ENCODE measurements around the gene DCTD. TPM values are rescaled to one million over a fixed set of nuclear protein-coding genes. Genes with fewer than 3 reads are reported as not detected.

Gene DCTD
- total and polyA plus RNA-seq, 2 of the 13 experiments (the other 11 are each of a cell fraction or from before 2014, with no cell fraction given), result 85.1 to 95.3 TPM

DNA sequence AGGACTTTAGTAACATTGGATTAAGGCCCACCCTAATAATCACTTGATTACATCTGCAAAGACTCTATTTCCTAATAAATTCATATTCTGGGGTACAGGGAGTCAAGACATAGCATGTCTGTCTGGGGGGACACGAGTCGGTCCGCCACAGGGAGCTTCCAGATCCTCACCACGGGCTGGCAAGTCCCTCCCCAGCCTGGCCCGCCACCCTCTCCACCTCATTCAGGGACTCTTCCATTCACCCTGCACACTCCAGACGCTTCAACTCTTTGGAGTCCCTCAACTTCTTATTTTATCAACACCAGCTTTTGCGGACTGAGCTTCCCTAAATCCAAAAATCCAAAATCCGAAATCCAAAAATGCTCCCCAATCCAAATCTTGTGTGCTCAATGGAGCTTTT, 71.2 kb downstream of the DCTD start (continued):
- TF ChIP-seq, protein P1, sequence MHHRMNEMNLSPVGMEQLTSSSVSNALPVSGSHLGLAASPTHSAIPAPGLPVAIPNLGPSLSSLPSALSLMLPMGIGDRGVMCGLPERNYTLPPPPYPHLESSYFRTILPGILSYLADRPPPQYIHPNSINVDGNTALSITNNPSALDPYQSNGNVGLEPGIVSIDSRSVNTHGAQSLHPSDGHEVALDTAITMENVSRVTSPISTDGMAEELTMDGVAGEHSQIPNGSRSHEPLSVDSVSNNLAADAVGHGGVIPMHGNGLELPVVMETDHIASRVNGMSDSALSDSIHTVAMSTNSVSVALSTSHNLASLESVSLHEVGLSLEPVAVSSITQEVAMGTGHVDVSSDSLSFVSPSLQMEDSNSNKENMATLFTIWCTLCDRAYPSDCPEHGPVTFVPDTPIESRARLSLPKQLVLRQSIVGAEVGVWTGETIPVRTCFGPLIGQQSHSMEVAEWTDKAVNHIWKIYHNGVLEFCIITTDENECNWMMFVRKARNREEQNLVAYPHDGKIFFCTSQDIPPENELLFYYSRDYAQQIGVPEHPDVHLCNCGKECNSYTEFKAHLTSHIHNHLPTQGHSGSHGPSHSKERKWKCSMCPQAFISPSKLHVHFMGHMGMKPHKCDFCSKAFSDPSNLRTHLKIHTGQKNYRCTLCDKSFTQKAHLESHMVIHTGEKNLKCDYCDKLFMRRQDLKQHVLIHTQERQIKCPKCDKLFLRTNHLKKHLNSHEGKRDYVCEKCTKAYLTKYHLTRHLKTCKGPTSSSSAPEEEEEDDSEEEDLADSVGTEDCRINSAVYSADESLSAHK (CRISPR knock-in tag; IDR thresholded peaks at IDR 0.05; ENCODE audit: borderline replicate concordance), result no peak
- TF ChIP-seq SMAD1 (CRISPR knock-in tag; IDR thresholded peaks at IDR 0.05; ENCODE audit: borderline replicate concordance, low read depth), result no peak

DNA sequence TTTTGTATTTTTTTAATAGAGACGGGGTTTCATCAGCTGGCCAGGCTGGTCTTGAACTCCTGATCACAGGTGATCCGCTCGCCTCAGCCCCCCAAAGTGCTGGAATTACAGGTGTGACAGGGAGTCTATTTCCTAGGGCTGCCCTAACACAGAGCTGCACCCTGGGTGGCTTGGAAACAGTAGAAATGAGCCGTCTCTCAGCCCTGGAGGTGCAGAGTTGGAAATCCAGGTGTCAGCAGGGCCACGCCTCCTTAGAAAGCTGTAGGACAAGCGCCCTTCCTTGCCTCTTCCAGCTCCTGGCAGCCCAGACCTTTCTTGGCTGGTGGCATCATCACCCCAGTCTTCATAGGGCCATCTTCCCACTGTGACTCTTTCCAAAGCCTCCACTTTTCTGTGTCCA, 71.6 kb downstream of the DCTD start:
- ChIA-PET POLR2A (no interaction called here), CTCF (ENCODE audit: low intra/inter-chr PET ratio, low total read pairs) (no interaction called here)
- no peak for FAIRE-seq
- H2AFZ ChIP-seq (ENCODE audit: low read length), result no peak overlapping the region
- H3K4me3 ChIP-seq (replicated peaks in 1 of 3; ENCODE audit: insufficient read depth in 1 of 3, low read depth in 2 of 3, low read length in 3 of 3), result no peak overlapping the region
- ATAC-seq, result no peak
- intact Hi-C loops (cut with micrococcal nuclease; ENCODE audit: unreplicated experiment) (no loop called here), in situ Hi-C loops (cut with HindIII; ENCODE audit: extremely low pct_ligation_motif_present, low pct_unique_long_range_greater_than_20kb) (no loop called here)
- no peaks in the 10 kb centered on the region for H3K36me3 ChIP-seq (replicated peaks in 1 of 2; ENCODE audit: control insufficient read depth in 1 of 2, insufficient read depth in 2 of 2, low read length in 2 of 2)
- DNase-seq (ENCODE audit: low spot score), result no peak
- H4K20me1 ChIP-seq (ENCODE audit: insufficient read depth, low read length), result no peaks in the 10 kb centered on the region
- H3K27ac ChIP-seq (ENCODE audit: extremely low read length, insufficient read depth, low read length), result no peak overlapping the region
- H3K9ac ChIP-seq (ENCODE audit: insufficient read depth, low read depth, low read length), result no peak overlapping the region
- no peak overlapping the region for H3K4me2 ChIP-seq (ENCODE audit: low read depth, low read length)
- WGBS (ENCODE audit: low lambda C conversion rate), result 65% methylated on average over 3 of the region's 6 CpGs
- BruUV-seq (replicated peaks), result no TSS peak
- H3K9me3 ChIP-seq (ENCODE audit: low read length), result no peaks in the 10 kb centered on the region
- no peaks in the 10 kb centered on the region for H3K79me2 ChIP-seq (ENCODE audit: insufficient read depth, low read length)
- no peak for TF ChIP-seq MYC (CRISPR knock-in tag; IDR thresholded peaks at IDR 0.05; ENCODE audit: borderline replicate concordance)
- TF ChIP-seq RAD21 (CRISPR knock-in tag; IDR thresholded peaks at IDR 0.05), result no peak
- TF ChIP-seq, protein P2, sequence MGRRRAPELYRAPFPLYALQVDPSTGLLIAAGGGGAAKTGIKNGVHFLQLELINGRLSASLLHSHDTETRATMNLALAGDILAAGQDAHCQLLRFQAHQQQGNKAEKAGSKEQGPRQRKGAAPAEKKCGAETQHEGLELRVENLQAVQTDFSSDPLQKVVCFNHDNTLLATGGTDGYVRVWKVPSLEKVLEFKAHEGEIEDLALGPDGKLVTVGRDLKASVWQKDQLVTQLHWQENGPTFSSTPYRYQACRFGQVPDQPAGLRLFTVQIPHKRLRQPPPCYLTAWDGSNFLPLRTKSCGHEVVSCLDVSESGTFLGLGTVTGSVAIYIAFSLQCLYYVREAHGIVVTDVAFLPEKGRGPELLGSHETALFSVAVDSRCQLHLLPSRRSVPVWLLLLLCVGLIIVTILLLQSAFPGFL (CRISPR knock-in tag; IDR thresholded peaks at IDR 0.05), result no peak
- TF ChIP-seq PRMT3 (CRISPR knock-in tag; IDR thresholded peaks at IDR 0.05; ENCODE audit: borderline replicate concordance, low read depth), result no peak
- TF ChIP-seq, protein P3, sequence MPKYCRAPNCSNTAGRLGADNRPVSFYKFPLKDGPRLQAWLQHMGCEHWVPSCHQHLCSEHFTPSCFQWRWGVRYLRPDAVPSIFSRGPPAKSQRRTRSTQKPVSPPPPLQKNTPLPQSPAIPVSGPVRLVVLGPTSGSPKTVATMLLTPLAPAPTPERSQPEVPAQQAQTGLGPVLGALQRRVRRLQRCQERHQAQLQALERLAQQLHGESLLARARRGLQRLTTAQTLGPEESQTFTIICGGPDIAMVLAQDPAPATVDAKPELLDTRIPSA (CRISPR knock-in tag; IDR thresholded peaks at IDR 0.05; ENCODE audit: borderline replicate concordance), result no peak
- TF ChIP-seq, protein P4, sequence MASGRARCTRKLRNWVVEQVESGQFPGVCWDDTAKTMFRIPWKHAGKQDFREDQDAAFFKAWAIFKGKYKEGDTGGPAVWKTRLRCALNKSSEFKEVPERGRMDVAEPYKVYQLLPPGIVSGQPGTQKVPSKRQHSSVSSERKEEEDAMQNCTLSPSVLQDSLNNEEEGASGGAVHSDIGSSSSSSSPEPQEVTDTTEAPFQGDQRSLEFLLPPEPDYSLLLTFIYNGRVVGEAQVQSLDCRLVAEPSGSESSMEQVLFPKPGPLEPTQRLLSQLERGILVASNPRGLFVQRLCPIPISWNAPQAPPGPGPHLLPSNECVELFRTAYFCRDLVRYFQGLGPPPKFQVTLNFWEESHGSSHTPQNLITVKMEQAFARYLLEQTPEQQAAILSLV (CRISPR knock-in tag; IDR thresholded peaks at IDR 0.05; ENCODE audit: borderline replicate concordance), result no peak
- TF ChIP-seq CBX1 (IDR thresholded peaks at IDR 0.05; ENCODE audit: low read depth), result no peak
- no peak for TF ChIP-seq SALL1 (CRISPR knock-in tag; IDR thresholded peaks at IDR 0.05)
- no peak for TF ChIP-seq BORCS8-MEF2B (CRISPR knock-in tag; IDR thresholded peaks at IDR 0.05)
- TF ChIP-seq, protein P5, sequence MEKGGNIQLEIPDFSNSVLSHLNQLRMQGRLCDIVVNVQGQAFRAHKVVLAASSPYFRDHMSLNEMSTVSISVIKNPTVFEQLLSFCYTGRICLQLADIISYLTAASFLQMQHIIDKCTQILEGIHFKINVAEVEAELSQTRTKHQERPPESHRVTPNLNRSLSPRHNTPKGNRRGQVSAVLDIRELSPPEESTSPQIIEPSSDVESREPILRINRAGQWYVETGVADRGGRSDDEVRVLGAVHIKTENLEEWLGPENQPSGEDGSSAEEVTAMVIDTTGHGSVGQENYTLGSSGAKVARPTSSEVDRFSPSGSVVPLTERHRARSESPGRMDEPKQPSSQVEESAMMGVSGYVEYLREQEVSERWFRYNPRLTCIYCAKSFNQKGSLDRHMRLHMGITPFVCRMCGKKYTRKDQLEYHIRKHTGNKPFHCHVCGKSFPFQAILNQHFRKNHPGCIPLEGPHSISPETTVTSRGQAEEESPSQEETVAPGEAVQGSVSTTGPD (CRISPR knock-in tag; IDR thresholded peaks at IDR 0.05), result no peak
- no peak for TF ChIP-seq REPIN1 (CRISPR knock-in tag; IDR thresholded peaks at IDR 0.05; ENCODE audit: borderline replicate concordance, low read depth)
- TF ChIP-seq NR2F6 (IDR thresholded peaks at IDR 0.05), result no peak
- TF ChIP-seq NR2F6 (CRISPR knock-in tag; IDR thresholded peaks at IDR 0.05), result no peak
- no peak for TF ChIP-seq SMYD3 (CRISPR knock-in tag; IDR thresholded peaks at IDR 0.05)
- no peak for TF ChIP-seq GLI4 (CRISPR knock-in tag; IDR thresholded peaks at IDR 0.05; ENCODE audit: borderline replicate concordance)
- no peak for TF ChIP-seq NFRKB (IDR thresholded peaks at IDR 0.05)
- peaks cover 0 to 34% of the 10 kb centered on the region in 2 experiments; a peak in 3 of 5 replicates for H3K27me3 ChIP-seq (ENCODE audit: control insufficient read depth in 1 of 2, insufficient read depth in 2 of 2, low read length in 2 of 2)
- no peaks in the 10 kb centered on the region for H3K4me1 ChIP-seq (ENCODE audit: insufficient read depth, low read length)

Data from HepG2 (cell line).